Kidney epithelial cell (primary cell): ENCODE data around the gene MROH2A. TPM values are rescaled to one million over a fixed set of nuclear protein-coding genes. Genes with fewer than 3 reads are reported as not detected.
"Not testable (repeated sequence)": the region's sequence is repeated elsewhere in the genome, so short reads cannot be mapped to it uniquely, and the experiment has no call there.

Experiments
- DNase-seq: peaks from one replicate; pipeline ENCODE4 v3.0.0-alpha.2; 2010; ENCODE audit warnings: low read depth
- H3K27me3 ChIP-seq: 2 replicates; pipeline ENCODE4 v1.6.0; 2011; ENCODE audit warnings: low read length; ENCODE audit not compliant: control insufficient read depth, insufficient read depth
- H3K36me3 ChIP-seq: 2 replicates; pipeline ENCODE4 v1.5.1; 2011; ENCODE audit warnings: low read length; ENCODE audit not compliant: control insufficient read depth, insufficient read depth
- H3K4me3 ChIP-seq: 2 replicates; pipeline ENCODE4 v1.5.1; 2011; ENCODE audit warnings: low read depth, mild to moderate bottlenecking, control low read depth, low read length
- total RNA-seq: library from RNA; depleted of rRNA; stranded (reverse); fragments of >200 nt; gene quantifications from 2 replicates; pipeline ENCODE4 v1.2.3, GENCODE V29; 2015
- TF ChIP-seq, protein P1 (sequence below): IDR thresholded peaks from 2 replicates; pipeline ENCODE4 v1.5.1; 2011; ENCODE audit warnings: mild to moderate bottlenecking, moderate library complexity, low read length, control low read depth, inconsistent platforms; ENCODE audit not compliant: insufficient read depth, poor library complexity, severe bottlenecking

MROH2A gene
- total RNA-seq, 1 donor from 2014 or later: not detected

DNA sequence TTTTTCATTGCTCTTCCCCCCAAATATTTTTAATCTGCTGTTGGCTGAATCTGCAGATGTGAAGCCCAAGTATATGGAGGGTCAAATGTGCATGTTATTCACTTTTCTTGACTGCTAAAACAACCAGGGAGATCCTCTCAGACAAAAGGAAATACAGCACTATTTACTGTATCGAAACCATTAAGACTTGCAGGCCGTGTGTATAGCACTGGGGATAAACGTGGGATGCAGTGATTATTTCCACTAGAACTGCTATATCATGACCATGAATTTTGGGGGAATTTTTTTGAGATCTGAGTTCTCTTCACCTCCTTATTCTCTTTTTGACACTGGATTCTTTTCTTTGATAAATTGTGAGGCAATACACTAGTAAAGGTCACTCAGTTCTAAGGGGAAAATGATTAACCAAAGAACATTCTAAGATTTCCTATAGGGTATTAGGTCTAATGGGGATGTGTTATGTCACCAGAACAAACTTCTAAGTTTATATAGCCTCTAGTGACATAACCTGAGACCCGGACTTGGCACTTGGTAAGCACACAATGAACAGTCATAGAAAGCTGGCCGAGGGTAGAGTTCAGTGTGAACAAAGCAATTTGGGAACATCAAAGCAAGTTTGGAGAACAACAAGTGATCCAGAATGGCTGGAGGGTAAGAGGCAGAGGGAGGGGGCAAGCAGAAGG lies 32.9 kb upstream of the MROH2A start:
- H3K4me3 ChIP-seq: no peak overlapping the region
- DNase-seq: no peak
- H3K27me3 ChIP-seq: no peaks in the 10 kb centered on the region
- H3K36me3 ChIP-seq: no peaks in the 10 kb centered on the region
- TF ChIP-seq, protein P1, sequence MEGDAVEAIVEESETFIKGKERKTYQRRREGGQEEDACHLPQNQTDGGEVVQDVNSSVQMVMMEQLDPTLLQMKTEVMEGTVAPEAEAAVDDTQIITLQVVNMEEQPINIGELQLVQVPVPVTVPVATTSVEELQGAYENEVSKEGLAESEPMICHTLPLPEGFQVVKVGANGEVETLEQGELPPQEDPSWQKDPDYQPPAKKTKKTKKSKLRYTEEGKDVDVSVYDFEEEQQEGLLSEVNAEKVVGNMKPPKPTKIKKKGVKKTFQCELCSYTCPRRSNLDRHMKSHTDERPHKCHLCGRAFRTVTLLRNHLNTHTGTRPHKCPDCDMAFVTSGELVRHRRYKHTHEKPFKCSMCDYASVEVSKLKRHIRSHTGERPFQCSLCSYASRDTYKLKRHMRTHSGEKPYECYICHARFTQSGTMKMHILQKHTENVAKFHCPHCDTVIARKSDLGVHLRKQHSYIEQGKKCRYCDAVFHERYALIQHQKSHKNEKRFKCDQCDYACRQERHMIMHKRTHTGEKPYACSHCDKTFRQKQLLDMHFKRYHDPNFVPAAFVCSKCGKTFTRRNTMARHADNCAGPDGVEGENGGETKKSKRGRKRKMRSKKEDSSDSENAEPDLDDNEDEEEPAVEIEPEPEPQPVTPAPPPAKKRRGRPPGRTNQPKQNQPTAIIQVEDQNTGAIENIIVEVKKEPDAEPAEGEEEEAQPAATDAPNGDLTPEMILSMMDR: no peak

DNA sequence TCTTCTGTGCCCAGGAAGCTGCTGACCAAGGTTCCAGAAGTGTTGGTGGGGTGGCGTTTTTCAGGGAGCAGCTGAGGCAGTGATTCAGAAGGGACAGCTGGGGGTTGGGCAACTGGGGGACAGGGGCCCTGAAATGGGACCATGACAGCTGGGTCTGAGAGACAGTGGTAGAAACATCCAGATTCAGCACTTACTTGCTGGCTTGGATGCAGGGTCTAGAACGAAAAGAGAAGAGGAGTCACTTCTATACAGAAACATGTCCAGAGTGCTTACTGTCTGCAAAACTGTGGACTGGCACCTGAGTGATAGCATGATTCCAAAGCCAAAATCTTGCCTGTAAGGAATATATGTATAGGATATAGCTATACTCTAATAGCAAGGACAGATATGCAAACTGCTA lies 32.3 kb upstream of the MROH2A start:
- DNase-seq, H3K36me3 ChIP-seq, H3K27me3 ChIP-seq, H3K4me3 ChIP-seq: not testable (repeated sequence)

DNA sequence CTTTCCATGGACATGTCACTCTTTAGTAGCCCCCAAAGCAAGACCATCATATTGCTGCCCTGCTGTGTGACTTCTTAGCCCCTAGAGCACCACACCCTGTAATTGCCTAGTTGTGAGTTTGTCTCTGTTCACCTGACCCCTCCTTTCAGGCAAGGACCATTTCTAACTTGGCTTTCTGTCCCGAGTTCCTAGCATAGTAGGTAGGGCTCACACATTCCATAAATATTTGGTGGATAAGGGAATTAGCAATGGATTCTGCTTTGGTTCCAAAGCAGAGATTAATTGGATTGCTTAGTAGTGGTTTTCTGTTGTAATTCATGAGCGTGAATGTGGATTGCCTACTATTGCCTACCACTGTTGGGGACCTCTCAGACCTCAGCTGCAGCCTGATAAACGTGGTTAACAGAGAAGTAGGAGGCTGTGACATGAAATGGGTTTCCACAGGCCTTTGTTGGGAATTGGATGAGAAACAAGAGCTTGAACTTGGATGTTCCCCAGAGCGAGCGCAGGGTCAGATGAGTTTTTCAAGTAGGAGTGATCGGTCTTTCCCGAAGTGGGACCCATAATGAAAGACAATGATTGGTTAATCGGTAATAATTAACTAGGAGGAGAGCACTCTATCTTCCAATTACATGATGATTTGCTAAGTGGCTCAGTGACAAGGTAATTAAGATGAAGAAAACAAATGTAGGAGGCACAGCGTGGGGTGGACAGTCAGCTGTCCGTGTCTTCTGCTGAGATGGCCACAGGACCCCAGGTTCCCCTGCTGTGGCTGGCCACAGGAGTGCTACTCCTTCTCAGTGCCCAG lies 31.5 kb upstream of the MROH2A start:
- Histone ChIP-seq H3K36me3 (no peaks in the 10 kb centered on the region), H3K27me3 (no peaks in the 10 kb centered on the region), H3K4me3 (no peak overlapping the region)
- no peak for DNase-seq
- TF ChIP-seq, protein P1: no peak

DNA sequence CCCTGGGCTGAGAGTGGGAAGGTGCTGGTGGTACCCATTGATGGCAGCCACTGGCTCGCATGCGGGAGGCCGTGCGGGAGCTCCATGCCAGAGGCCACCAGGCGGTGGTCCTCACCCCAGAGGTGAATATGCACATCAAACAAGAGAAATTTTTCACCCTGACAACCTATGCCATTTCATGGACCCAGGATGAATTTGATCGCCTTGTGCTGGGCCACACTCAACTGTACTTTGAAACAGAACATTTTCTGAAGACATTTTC lies 30.9 kb upstream of the MROH2A start:
- Histone ChIP-seq H3K4me3 (no peak overlapping the region), H3K27me3 (no peaks in the 10 kb centered on the region), H3K36me3 (no peaks in the 10 kb centered on the region)
- no peak for DNase-seq
- TF ChIP-seq, protein P1: no peak

DNA sequence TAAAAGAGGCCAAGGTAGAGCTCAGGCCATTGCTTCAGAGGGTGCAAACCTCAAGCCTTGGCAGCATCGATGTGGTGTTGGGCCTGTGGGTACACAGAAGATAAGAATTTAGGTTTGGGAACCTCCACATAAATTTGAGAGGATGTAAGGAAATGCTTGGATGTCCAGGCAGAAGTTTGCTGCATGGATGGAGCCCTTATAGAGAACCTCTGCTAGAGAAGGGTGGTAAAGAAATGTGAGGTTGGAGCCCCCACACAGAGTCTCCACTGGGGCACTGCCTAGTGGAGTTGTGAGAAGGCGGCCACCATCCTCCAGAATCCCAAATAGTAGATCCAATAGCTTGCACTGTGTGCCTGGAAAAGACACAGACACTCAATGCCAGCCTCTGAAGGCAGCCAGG lies 27.4 kb upstream of the MROH2A start:
- not testable (repeated sequence) for H3K27me3 ChIP-seq, H3K4me3 ChIP-seq, H3K36me3 ChIP-seq, DNase-seq

DNA sequence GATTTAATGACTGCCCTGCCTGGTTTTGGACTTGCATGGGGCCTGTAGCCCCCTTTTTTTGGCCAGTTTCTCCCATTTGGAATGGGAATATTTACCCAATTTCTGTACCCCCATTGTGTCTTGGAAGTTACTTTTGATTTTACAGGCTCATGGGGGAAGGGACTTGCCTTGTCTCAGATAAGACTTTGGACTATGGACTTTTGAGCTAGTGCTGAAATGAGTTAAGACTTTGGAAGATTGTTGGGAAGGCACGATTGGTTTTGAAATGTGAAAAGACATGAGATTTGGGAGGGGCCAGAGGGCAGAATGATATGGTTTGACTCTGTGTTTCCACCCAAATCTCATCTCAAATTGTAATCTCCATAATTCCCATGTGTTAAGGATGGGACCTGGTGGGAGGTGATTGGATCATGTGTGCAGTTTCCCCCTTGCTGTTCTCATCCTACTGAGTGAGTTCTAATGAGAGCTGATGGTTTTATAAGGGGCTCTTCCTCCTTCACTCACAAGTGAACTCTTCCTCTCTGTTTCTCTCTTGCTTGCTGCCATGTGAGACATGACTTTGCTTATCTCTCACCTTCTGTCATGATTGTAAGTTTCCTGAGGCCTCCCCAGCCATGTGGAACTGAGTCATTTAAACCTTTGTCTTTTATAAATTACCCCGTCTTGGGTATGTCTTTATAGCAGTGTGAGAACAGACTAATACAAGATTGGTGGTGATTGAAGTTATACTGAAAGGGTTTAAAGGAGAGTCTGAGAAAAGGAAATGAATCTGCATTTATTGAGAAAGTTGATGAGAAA lies 26.7 kb upstream of the MROH2A start:
- not testable (repeated sequence) for H3K27me3 ChIP-seq, H3K36me3 ChIP-seq, H3K4me3 ChIP-seq, DNase-seq

DNA sequence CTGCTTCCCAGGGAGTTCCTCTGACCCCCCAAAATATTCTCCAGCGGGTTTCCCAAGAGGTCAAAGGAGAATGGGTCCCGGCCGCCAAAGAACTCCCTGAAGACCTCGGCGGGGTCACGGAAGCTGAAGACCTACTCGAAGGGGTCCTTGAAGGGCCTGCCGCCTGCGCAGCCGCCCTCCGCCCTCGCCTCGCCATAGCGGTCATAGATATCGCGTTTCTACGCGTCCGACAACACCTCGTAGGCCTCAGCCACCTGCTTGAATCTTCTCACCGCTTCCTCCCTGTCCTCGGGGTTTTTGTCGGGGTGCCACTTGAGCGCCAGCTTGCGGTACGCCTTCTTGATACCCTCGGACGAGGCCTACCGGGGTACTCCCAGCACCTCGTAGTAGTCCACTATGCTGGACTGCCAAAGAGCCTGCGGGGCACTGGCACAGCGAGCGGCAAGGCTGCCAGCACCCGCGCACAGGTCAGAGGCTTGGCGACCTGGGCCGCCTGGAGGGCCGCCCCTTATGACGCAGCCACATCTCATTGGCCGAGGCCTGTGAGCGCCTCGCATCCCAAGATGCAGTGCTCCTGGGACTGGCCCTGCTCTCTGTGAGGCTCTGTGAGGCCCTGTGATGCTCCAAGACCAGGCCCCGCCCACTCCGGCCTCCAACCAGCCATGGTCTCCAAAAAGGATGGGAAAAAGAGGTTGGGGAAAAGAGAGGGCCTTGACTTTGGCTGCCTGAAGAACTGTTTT lies 23.1 kb upstream of the MROH2A start:
- Histone ChIP-seq H3K27me3 (no peaks in the 10 kb centered on the region), H3K4me3 (no peak overlapping the region), H3K36me3 (no peaks in the 10 kb centered on the region)
- DNase-seq: no peak
- TF ChIP-seq, protein P1: no peak
